HG02870 (cell line): ENCODE data around the gene TTC1.
"Not testable (repeated sequence)": the region's sequence is repeated elsewhere in the genome, so short reads cannot be mapped to it uniquely, and the experiment has no call there.

Source experiments
- ATAC-seq: cut with Tn5 transposase; IDR thresholded peaks from one replicate; pipeline ENCODE4 v1.9.1; 2021; ENCODE audit warnings: mild to moderate bottlenecking, moderate library complexity; ENCODE audit not compliant: unreplicated experiment

Gene TTC1

DNA sequence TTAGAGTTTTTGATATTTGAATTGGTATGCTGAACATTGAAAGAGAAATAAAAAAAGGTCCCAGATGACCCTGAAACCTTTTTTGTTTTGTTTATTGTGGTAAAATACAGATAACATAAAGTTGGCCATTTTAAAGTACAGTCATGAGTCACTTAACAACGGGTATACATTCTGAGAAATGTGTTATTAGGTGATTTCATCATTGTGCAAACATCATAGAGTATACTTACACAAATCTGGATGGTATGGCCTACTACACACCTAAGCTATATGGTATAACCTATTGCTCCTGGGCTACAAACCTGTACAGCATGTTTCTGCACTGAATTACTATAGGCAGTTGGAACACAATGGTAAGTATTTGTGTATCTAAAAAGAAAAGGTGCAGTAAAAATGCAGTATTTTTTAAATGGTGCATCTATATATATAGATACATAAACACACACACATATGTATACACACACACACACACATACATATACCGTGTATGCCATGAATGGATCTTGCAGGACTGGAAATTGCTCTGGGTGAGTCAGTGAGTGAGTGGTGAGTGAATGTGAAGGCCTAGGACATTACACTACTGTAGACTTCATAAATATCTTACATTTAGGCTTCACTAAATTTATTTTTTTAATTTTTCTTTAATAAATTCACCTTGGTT lies 31.0 kb downstream of the TTC1 start:
- ATAC-seq = no peak

DNA sequence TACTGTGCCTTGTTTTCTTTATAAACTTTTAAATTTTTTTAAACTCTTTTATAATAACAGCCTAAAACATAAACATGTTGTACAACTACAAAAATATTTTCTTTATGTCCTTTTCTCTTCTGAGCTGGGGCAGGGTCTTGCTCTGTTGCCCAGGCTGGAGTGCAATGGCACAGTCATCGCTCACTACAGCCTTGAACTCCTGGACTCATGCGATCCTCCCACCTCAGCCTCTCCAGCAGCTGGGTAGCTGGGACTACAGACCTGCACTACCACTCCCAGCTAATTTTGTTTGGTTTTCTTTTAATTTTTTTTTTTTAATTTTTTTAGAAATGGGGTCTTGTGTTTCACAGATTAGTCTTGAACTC lies 31.5 kb downstream of the TTC1 start:
- no peak for ATAC-seq

DNA sequence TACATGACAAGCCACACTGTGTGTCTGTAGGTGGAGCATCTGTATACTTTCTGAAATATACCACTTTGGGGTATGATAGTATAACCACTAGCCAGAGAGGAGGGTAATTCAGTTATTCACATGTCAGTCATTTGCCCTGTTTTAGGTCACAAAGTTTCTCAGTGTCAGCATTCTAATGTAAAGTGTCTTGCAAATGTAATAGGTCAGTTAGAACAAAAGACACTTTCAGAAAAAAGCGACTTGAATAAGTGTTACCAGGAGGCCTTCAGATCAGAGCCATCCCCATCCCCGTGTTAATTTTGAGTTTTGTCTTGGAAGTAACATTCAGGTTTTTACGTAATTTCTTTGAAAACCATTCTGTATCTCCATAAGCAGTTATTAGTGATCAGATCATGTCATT lies 33.7 kb downstream of the TTC1 start:
- no peak for ATAC-seq

DNA sequence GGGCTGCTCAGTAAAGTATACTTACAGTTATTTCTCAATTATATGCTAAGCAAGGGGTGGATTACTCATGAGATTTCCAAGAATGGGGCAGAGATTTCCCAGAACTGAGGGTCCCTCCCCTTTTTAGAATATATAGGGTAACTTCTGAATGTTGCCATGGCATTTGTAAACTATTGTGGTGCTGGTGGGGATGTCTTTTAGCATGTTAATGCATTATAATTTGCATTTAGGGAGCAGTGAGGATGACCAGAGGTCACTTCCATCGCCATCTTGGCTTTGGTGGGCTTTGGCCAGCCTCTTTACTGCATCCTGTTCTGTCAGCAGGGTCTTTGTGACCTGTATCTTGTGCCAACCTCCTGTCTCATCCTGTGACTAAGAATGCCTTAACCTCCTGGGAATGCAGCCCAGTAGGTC lies 35.5 kb downstream of the TTC1 start:
- no peak for ATAC-seq

DNA sequence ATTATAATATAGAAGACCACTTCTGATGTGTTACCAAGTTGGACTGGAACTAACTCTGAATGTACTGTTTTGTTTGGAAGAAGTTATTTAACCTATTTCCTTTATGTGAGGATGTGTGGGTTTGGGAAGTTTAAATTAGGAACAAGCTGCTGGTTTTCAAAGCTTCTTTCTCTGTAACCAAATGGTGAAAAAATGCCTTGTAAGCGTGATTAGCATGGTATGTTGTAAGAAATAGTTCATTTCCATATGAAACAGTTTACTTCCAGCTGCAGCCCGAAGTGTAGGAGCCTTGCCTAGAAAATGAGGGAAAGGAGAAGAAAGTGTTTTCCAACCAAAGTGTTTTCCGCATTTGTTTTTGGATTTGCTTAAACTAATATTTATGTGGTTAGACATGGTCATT lies 36.0 kb downstream of the TTC1 start:
- no peak for ATAC-seq

DNA sequence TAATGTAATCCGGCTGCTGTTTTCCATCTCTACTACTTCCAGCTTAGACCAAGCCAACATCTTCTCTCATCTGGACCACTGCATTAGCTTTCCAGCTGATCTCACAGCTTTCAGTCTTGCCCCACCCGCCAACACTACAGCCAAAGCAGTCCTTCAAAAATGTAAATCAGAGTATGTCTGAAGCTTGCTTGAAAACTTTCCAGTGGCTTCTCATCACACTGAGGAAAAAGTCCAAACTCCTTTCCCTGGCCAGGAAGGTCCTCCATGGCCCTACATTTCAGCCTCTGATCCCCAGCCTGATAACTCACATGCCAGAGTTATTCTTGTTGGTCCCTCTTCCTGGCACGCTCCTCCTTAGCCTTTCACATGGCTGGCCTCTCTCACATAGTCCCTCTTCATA lies 38.5 kb downstream of the TTC1 start:
- no peak for ATAC-seq

DNA sequence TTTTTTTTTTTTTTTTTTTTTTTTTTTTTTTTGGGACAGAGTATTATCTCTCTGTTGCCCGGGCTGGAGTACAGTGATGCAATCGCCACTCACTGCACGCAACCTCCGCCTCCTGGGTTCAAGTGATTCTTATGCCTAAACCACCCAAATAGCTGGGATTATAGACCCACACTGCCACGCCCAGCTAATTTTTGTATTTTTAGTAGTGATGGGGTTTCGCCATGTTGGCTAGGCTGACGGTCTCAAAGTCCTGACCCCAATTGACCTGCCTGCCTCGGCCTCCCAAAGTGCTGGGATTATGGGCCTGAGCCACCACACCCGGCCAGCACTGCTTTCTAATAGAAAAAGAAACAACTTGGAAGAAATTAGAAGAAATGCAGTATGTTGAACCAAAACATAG lies 39.2 kb downstream of the TTC1 start:
- no peak for ATAC-seq

DNA sequence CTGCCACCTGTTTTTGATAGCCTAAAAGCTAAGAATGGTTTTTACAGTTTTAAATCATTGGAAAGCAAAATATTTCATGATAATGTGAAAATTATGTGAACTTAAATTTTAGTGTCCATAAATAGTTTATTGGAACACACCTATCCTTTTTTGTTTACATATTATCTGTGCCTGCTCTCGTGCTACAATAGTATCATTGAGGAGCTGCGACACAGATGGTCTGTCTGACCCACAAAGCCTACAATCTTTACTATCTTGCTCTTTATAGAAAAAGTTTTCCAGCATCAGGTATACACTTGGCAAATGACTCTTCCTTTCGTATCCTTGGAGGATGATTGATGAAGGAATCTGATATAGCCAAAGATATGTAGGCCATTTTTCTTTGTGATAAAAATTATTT lies 40.2 kb downstream of the TTC1 start:
- no peak for ATAC-seq

DNA sequence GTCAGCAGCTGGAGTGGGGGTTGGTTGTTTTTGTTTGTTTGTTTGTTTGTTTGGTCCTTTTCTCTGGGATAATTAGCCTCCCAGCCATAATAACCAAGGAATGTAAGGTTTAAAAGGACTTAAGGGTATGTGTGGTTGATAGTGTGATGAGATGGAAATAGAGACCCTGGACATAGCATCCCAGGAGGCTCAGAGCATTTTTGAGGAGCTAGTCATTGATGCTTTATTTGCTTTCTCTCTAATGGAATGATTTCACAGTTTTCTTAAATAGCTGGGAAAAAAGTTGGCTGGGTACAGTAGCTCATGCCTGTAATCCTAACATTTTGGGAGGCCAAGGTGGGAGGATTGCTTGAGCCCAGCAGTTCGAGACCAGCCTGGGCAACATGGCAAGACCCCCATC lies 45.1 kb downstream of the TTC1 start:
- ATAC-seq = no peak

DNA sequence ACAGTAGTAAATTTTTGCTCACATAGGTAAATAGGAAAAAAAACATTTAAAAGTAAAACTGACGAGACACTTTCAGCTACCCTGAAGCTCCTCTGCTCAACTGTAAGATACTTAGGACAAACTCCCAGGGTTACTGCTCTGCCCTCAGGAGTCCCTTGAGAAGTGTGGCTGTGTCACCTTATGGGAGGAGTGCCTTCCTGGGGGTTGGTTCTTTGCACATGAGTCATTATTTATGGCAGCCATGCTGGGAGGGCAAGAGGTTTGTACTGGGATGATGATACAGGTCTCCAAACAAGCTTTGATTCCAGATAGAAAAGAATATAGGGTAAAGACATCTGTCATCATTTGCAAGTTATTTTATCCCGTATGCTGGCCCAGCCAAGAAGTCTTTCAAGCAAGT lies 45.9 kb downstream of the TTC1 start:
- no peak for ATAC-seq

DNA sequence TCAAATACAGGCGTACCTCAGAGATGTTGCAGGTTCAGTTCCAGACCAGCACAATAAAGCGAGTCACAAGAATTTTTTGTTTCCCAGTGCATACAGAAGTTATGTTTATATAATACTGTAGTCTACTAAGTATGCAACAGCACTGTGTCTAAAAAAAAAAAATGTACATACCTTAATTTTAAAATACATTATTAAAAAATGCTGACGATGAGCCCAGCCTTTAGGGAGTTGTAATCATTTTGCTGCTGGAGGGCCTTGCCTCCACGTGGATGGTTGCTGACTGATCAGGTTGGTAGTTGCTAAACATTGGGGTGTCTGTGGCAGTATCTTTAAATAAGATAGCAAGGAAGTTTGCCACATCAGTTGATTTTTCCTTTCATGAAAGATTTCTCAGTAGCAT lies 48.3 kb downstream of the TTC1 start:
- no peak for ATAC-seq

DNA sequence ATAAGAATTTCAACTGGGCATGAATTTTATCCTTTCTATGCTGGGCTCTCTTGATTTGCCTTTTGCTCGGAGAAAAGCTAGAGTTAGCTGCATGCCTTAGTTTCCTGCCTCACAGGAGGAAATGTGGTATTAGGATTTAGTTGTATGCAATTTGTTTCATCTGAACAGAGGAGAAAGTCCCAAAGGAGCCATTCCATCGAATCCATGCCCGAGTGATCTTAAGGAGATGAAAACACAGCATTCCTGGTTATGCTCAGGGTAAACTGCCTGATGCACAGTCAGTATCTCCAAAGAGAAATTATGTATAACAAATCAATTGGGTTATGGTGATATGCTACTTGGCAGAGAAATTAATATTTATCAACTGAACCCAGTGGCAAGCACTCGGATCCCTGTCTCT lies 51.1 kb downstream of the TTC1 start:
- no peak for ATAC-seq

DNA sequence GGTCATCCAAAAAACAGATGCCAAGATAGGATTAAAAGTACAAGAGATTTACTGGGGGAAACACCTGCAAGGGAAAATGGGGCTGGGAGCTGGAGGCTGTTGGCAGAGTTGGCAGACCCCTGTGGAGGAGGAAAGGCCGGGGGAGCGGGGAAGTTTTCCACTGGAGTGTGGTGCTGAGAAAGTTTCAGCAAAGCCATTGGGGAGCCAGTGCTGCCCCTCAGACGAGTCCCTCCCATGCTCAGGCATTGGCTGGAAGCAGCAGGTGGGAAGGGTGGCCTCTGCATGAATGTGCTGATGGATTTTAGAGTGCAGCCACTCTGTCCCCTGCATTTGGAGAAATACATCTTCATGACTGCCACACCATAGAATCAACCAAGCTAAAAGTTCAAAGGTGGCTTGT lies 52.8 kb downstream of the TTC1 start:
- ATAC-seq = no peak

DNA sequence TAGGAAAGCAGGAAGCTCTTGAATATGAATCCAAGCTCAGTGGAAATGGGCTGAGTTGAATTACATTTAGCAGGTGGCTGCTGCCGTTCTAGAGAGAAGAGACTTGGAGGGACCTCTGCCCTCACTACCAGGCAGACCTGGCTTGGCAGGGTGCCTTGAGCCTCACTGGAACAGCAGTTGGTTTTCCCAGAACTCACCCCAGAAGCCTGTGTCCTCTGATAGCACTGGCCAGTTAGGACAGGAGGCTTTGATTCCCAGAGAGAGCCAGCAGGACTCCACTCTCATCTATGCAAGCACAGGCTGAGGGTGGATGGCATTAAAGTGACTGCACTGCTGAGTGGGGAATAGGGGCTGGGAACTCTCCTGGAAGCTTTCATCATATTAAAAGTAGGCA lies 55.5 kb downstream of the TTC1 start:
- no peak for ATAC-seq

DNA sequence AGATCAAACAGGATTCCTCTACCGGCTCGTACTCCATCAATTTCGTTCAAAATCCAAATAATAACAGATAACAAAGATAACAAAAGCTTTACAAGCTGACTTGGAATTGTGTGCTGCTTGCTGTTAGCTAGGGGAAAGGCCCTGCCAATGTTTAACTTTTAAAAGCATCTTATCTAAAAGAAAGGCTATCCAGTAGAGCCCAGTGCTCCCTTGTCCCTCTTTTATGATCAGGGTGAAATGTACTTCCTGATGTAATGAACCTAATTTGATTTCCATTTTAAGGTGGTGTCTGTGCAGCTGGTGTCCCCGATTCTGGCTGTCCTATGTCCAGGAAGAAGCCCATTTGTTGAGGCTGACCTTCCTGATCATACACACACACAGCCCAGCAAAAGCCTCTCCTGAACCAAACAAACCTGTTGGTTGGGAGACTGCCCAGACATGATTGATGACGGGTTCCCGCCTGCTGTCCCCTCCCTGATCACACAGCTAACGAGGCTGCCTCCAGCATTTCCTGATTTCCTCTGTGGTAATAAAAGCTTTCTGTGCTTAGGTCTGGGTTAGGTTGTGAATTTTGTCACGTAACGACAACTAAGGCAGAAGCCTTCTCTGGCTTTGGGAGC lies 56.2 kb downstream of the TTC1 start:
- no peak for ATAC-seq

DNA sequence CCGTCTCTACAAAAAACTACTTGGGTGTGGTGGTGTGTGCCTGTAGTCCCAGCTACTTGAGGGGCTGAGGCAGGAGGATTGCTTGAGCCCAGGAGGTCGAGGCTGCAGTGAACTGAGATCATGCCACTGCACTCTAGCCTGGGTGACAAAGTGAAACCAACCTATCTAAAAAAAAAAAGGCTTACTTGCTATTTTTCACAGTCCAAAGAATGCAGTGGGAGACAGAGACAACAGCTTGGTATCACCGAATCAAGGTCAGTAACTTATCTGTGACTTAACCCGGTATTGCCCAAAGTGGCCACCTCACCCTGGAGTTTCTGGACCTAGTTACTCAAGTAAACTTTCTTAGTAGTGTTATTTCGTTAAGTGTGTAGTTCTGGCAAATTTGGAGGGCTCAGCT lies 60.2 kb downstream of the TTC1 start:
- ATAC-seq = not testable (repeated sequence)

DNA sequence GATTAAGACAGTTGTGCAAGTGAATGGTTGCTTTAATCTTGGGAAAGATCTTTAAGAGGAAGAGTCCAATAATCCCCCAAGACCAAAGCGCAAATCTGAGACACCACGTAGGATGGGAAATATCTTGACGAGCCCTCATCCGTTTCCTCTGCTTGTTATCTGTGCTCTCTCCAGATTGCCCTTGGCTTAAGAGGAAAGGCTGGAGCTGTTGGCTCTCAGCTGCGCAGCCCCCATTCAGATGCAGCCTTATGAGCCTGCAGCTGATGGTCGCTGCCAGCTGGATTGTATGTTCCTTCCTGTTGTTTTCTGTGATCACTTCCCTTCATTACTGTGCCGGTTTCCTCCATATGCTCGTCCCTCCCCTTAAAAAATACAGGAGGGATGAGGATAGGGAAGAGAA lies 62.6 kb downstream of the TTC1 start:
- no peak for ATAC-seq

DNA sequence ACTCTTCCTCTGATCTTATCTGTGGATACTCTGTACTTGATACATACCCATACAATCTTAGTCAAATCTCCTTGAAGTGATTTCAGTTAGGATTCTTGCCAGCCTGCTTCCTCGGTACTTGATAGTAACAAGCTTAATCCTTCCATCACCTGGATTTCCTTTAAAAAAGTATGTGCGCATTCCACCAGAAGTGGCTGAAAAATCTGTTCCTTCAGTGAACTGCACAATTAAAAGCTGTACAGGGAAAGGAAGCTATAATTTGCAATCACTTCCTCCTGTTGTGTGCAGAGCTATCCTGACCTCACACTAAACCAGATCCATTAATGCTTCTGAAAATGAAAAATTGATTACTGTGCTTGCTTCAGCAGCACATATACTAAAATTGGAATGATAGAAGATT lies 63.0 kb downstream of the TTC1 start:
- no peak for ATAC-seq

DNA sequence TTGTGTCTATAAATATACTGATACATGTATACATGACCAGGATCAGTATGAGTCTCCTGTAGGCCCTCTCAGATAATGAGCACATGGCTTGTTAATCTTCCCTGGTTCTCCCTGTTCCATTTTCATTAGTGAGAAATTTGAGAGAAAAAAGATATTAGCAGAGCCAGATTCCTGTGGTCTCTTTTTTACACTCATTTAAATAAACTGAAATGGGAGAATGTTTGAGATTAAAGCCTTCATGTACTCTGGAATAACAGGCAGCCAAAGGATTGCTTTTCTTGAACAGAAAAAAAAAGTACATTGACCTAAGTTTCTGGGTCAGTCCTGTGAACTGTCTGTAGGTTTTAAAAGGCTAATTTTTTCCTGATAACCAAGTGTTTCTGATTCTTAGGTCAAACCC lies 66.1 kb downstream of the TTC1 start:
- no peak for ATAC-seq

DNA sequence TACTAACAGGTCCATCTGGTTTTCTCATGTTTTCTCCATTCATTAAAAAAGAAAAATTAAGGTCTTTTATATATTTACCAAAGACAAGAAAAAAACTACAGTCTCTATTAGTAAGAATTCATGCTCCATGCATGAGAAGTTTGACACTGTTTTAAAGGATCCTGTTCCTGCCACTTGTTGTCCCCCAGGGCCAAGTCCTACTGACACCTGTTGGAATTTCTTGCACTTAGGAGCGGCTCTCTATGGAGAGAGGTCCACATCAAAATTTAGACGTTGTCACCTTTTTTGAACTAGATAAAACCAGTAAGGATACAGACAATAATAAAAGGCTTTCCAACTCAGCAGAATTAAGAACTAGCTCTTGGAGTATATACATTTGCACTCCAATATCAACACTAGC lies 68.1 kb downstream of the TTC1 start:
- no peak for ATAC-seq

DNA sequence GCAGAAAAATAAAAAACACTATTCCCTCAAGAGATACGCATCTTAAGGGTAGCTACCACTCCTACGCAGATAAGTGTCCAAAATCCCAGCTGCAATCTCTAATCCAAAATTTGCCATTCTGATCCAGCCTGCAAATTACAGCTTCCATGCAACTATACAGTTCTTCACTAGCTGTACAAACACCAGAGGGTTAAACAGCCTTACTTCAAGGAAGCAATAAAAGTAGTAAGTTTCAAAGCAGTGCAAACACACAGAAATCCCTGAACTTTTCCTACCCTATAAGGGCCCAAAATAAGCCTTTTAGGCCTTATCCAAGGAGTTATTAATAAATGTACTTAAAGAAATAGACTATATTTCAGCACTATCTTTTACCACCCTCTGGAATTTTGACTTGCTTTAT lies 70.8 kb downstream of the TTC1 start:
- no peak for ATAC-seq

DNA sequence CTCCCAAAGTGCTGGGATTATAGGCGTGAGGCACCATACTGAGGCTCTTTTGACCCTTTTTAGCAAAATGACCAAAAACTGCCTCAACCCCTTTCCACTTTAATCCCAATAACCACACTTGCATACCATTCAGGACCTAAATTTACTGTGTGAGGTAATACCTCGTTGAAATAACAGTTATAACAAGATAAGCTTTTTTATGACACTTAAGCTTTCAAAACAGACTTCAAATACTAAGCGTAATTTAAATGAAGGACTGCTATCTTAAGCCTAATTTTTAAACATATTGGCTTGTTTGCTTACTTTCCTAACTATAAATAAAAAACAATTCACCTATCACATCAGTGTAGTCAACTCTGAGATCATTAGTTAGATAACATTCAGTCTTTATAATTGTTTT lies 72.6 kb downstream of the TTC1 start:
- no peak for ATAC-seq
